ENCODE data around the gene CCDC183. TPM values are rescaled to one million over a fixed set of nuclear protein-coding genes. Genes with fewer than 3 reads are reported as not detected.

CCDC183 gene
- total and polyA plus RNA-seq, 4 experiments from 2014 or later = 0.64 to 2.5 (median 1.6) TPM

- CTCF ChIA-PET (ENCODE audit: partially characterized antibody) = no interaction called here
Observed at GRCh38 chr9:136825295-136826187, 29.4 kb downstream of the CCDC183 start.

GRCh38 chr9:136826188-136826541, 30.0 kb downstream of the CCDC183 start:
- Mint-ChIP-seq H3K27ac (no peak overlapping the region), H3K4me1 (no peaks in the 10 kb centered on the region), H3K36me3 (peaks cover 3 to 20% of the 10 kb centered on the region in 2 donors), H3K4me3 (no peak overlapping the region), H3K27me3 (no peaks in the 10 kb centered on the region), H3K9me3 (no peaks in the 10 kb centered on the region)
- ChIA-PET POLR2A (ENCODE audit: partially characterized antibody) (no interaction called here), CTCF (ENCODE audit: partially characterized antibody) (no interaction called here)
- H3K27ac ChIP-seq (ENCODE audit: low read depth, low read length) = no peak overlapping the region
- H3K36me3 ChIP-seq (ENCODE audit: insufficient read depth, low read length) = peaks cover 14% of the 10 kb centered on the region
- H3K9me3 ChIP-seq (ENCODE audit: control insufficient read depth in 1 of 2, low read length in 2 of 2) = no peaks in the 10 kb centered on the region
- H3K27me3 ChIP-seq (ENCODE audit: insufficient read depth, low read length) = no peaks in the 10 kb centered on the region
- peak in 1 of 5 donors; percentile 12 for DNase-seq
- H3K4me3 ChIP-seq (ENCODE audit: low read length in 2 of 2) = no peak overlapping the region
- intact Hi-C loops (cut with micrococcal nuclease) = no loop called here
- no peaks in the 10 kb centered on the region for H3K4me1 ChIP-seq (ENCODE audit: insufficient read depth, low read length)

More at GRCh38 chr9:136825295-136826187, 29.4 kb downstream of the CCDC183 start:
- Mint-ChIP-seq H3K4me3 (no peak overlapping the region), H3K27ac (no peak overlapping the region), H3K4me1 (peaks cover 0 to 6% (median 2%) of the 10 kb centered on the region in 4 donors), H3K36me3 (peaks cover 3 to 17% of the 10 kb centered on the region in 2 donors), H3K9me3 (no peaks in the 10 kb centered on the region), H3K27me3 (no peaks in the 10 kb centered on the region)
- peaks cover 14% of the 10 kb centered on the region for H3K36me3 ChIP-seq (ENCODE audit: insufficient read depth, low read length)
- H3K4me1 ChIP-seq (ENCODE audit: insufficient read depth, low read length) = no peaks in the 10 kb centered on the region
- DNase-seq = peak in 1 of 5 donors; percentile 35
- no peak overlapping the region for H3K4me3 ChIP-seq (ENCODE audit: low read length in 2 of 2)
- no peaks in the 10 kb centered on the region for H3K27me3 ChIP-seq (ENCODE audit: insufficient read depth, low read length)
- intact Hi-C loops (cut with micrococcal nuclease) = no loop called here
- POLR2A ChIA-PET (ENCODE audit: partially characterized antibody) = no interaction called here
- H3K9me3 ChIP-seq (ENCODE audit: control insufficient read depth in 1 of 2, low read length in 2 of 2) = no peaks in the 10 kb centered on the region
- H3K27ac ChIP-seq (ENCODE audit: low read depth, low read length) = no peak overlapping the region

- ChIA-PET CTCF (ENCODE audit: partially characterized antibody) (no interaction called here), POLR2A (ENCODE audit: partially characterized antibody) (no interaction called here)
- H3K9me3 Mint-ChIP-seq = no peaks in the 10 kb centered on the region
- Histone ChIP-seq H3K4me3 (ENCODE audit: low read length in 2 of 2) (no peak overlapping the region), H3K9me3 (ENCODE audit: control insufficient read depth in 1 of 2, low read length in 2 of 2) (no peaks in the 10 kb centered on the region), H3K36me3 (ENCODE audit: insufficient read depth, low read length) (peaks cover 15% of the 10 kb centered on the region), H3K27ac (ENCODE audit: low read depth, low read length) (no peak overlapping the region), H3K4me1 (ENCODE audit: insufficient read depth, low read length) (no peaks in the 10 kb centered on the region), H3K27me3 (ENCODE audit: insufficient read depth, low read length) (no peaks in the 10 kb centered on the region)
- H3K27me3 Mint-ChIP-seq = no peaks in the 10 kb centered on the region
- H3K36me3 Mint-ChIP-seq = peaks cover 3 to 22% of the 10 kb centered on the region in 2 donors
- DNase-seq = peak in 1 of 5 donors; percentile 22
- intact Hi-C loops (cut with micrococcal nuclease) = no loop called here
- H3K4me1 Mint-ChIP-seq = no peaks in the 10 kb centered on the region
- no peak overlapping the region for H3K27ac Mint-ChIP-seq
- no peak overlapping the region for H3K4me3 Mint-ChIP-seq
Observed at GRCh38 chr9:136826703-136827582, 30.8 kb downstream of the CCDC183 start.

- intact Hi-C loops (cut with micrococcal nuclease) = no loop called here
- ChIA-PET CTCF (ENCODE audit: partially characterized antibody) (no interaction called here), POLR2A (ENCODE audit: partially characterized antibody) (no interaction called here)
- Histone ChIP-seq H3K4me1 (ENCODE audit: insufficient read depth, low read length) (no peaks in the 10 kb centered on the region), H3K27me3 (ENCODE audit: insufficient read depth, low read length) (no peaks in the 10 kb centered on the region), H3K4me3 (ENCODE audit: low read length in 2 of 2) (no peak overlapping the region), H3K9me3 (ENCODE audit: control insufficient read depth in 1 of 2, low read length in 2 of 2) (no peaks in the 10 kb centered on the region), H3K27ac (ENCODE audit: low read depth, low read length) (no peak overlapping the region), H3K36me3 (ENCODE audit: insufficient read depth, low read length) (peaks cover 18% of the 10 kb centered on the region)
- no peak overlapping the region for H3K4me3 Mint-ChIP-seq
- H3K36me3 Mint-ChIP-seq = peaks cover 8 to 27% of the 10 kb centered on the region in 2 donors
- no peaks in the 10 kb centered on the region for H3K4me1 Mint-ChIP-seq
- peak in 1 of 5 donors; percentile 24 for DNase-seq
- no peaks in the 10 kb centered on the region for H3K27me3 Mint-ChIP-seq
- H3K27ac Mint-ChIP-seq = no peak overlapping the region
- no peaks in the 10 kb centered on the region for H3K9me3 Mint-ChIP-seq
Observed at GRCh38 chr9:136827794-136828473, 31.8 kb downstream of the CCDC183 start.

GRCh38 chr9:136828474-136829140, 32.5 kb downstream of the CCDC183 start:
- Mint-ChIP-seq H3K9me3 (no peaks in the 10 kb centered on the region), H3K4me3 (no peak overlapping the region), H3K27me3 (no peaks in the 10 kb centered on the region), H3K36me3 (peaks cover 5 to 25% of the 10 kb centered on the region in 2 donors), H3K4me1 (no peaks in the 10 kb centered on the region), H3K27ac (no peak overlapping the region)
- Histone ChIP-seq H3K27ac (ENCODE audit: low read depth, low read length) (no peak overlapping the region), H3K36me3 (ENCODE audit: insufficient read depth, low read length) (peaks cover 18% of the 10 kb centered on the region), H3K4me3 (ENCODE audit: low read length in 2 of 2) (no peak overlapping the region), H3K27me3 (ENCODE audit: insufficient read depth, low read length) (no peaks in the 10 kb centered on the region), H3K9me3 (ENCODE audit: control insufficient read depth in 1 of 2, low read length in 2 of 2) (no peaks in the 10 kb centered on the region), H3K4me1 (ENCODE audit: insufficient read depth, low read length) (no peaks in the 10 kb centered on the region)
- CTCF ChIA-PET (ENCODE audit: partially characterized antibody) = interaction anchor here (2.0 kb wide), 1 partner anchor 14 kb away, joined by 6 read pairs; the partner anchor contains the start of gene AJM1
- intact Hi-C loops (cut with micrococcal nuclease) = no loop called here
- DNase-seq = peak in 1 of 5 donors; percentile 9
- POLR2A ChIA-PET (ENCODE audit: partially characterized antibody) = no interaction called here

GRCh38 chr9:136829412-136829811, 33.3 kb downstream of the CCDC183 start:
- Histone ChIP-seq H3K4me3 (ENCODE audit: low read length in 2 of 2) (no peak overlapping the region), H3K9me3 (ENCODE audit: control insufficient read depth in 1 of 2, low read length in 2 of 2) (no peaks in the 10 kb centered on the region), H3K27ac (ENCODE audit: low read depth, low read length) (no peak overlapping the region), H3K27me3 (ENCODE audit: insufficient read depth, low read length) (no peaks in the 10 kb centered on the region), H3K4me1 (ENCODE audit: insufficient read depth, low read length) (no peaks in the 10 kb centered on the region), H3K36me3 (ENCODE audit: insufficient read depth, low read length) (peaks cover 18% of the 10 kb centered on the region)
- Mint-ChIP-seq H3K9me3 (no peaks in the 10 kb centered on the region), H3K4me3 (no peak overlapping the region), H3K4me1 (no peaks in the 10 kb centered on the region), H3K27me3 (no peaks in the 10 kb centered on the region), H3K36me3 (peaks cover 5 to 29% of the 10 kb centered on the region in 2 donors), H3K27ac (no peak overlapping the region)
- peak in 1 of 5 donors; percentile 15 for DNase-seq
- CTCF ChIA-PET (ENCODE audit: partially characterized antibody) = interaction anchor here (2.0 kb wide), 1 partner anchor 13 kb away, joined by 6 read pairs; the partner anchor contains the start of gene AJM1
- POLR2A ChIA-PET (ENCODE audit: partially characterized antibody) = no interaction called here
- intact Hi-C loops (cut with micrococcal nuclease) = no loop called here
